Stomach (tissue), 9 donors: Measurements from ENCODE around the gene MYO1H. TPM values are rescaled to one million over a fixed set of nuclear protein-coding genes. Genes with fewer than 3 reads are reported as not detected.

Source experiments
- DNase-seq, 2 donors: peaks; one replicate each; pipeline versions ENCODE4 v3.0.0 to v3.0.0-alpha.2; 2013 to 2019
- H3K27ac ChIP-seq, 5 donors: fragments of 200-600 bp in 4 of 5; sonication (generic) in 4 of 5; one replicate each; pipeline ENCODE4 v1.5.1; 2013 to 2019; ENCODE audit warnings: mild to moderate bottlenecking in 1 of 5, moderate library complexity in 1 of 5
- H3K27me3 ChIP-seq, 3 donors: fragments of 200-600 bp; sonication (generic); one replicate each; pipeline ENCODE4 v1.5.1; 2017 to 2019; ENCODE audit warnings: mixed run types in 1 of 3
- H3K36me3 ChIP-seq, 4 donors: fragments of 200-600 bp; sonication (generic); 1 replicate in 3 of 4; 2 replicates in 1 of 4; pipeline ENCODE4 v1.5.1; 2016 to 2019
- H3K4me1 ChIP-seq, 4 donors: fragments of 200-600 bp; sonication (generic); one replicate each; pipeline ENCODE4 v1.5.1; 2016 to 2019
- H3K4me3 ChIP-seq, 4 donors: fragments of 200-600 bp; sonication (generic) in 3 of 4; one replicate each; pipeline ENCODE4 v1.5.1; 2016 to 2019; ENCODE audit warnings: mild to moderate bottlenecking in 1 of 4
- H3K9me3 ChIP-seq, 4 donors: fragments of 200-600 bp; sonication (generic); one replicate each; pipeline ENCODE4 v1.5.1; 2016 to 2019
- EP300 ChIP-seq: sonication (generic); formaldehyde crosslinking; IDR thresholded peaks from one replicate; pipeline ENCODE4 v1.6.1; 2017; ENCODE audit warnings: antibody characterized with exemption
- POLR2A ChIP-seq, 4 donors: fragments of 450-650 bp; IDR thresholded peaks; one replicate each; pipeline ENCODE4 v1.6.1; 2016; ENCODE audit warnings: antibody characterized with exemption in 4 of 4, control low read depth in 2 of 4, mild to moderate bottlenecking in 1 of 4, moderate library complexity in 1 of 4
- POLR2AphosphoS5 ChIP-seq, 3 donors: sonication (generic); formaldehyde crosslinking; IDR thresholded peaks; one replicate each; pipeline ENCODE4 v1.6.1; 2016; ENCODE audit warnings: antibody characterized with exemption in 3 of 3
- WGBS, 5 donors: extraction: QIAGEN DNeasy Blood & Tissue Kit in 3 of 5; methylation state at CpG; one replicate each; pipeline versions ENCODE4 v1.1.5 to v1.1.7; 2013 to 2018; 5-methylcytosine and 5-hydroxymethylcytosine counted together
- intact Hi-C: fragments of 100-400 bp; cut with DNase I; formaldehyde crosslinking; loops from one replicate; pipeline ENCODE4 v1.15.1; 2023; ENCODE audit warnings: low total_unique reads
- polyA plus RNA-seq, 3 donors: library from polyadenylated mRNA; stranded (reverse); fragments of 200-250 nt; gene quantifications; one replicate each; pipeline ENCODE4 v1.2.3, GENCODE V29; 2013
- total RNA-seq, 5 donors: library from RNA; depleted of rRNA; stranded (reverse); fragments of >200 nt; gene quantifications; one replicate each; pipeline versions ENCODE4 v1.1.0 to v1.2.3, GENCODE V29; 2014 to 2016
- TF ChIP-seq, protein P1 (sequence below), 7 experiments: fragments of 450-650 bp in 4 of 7; fragments of 200-600 bp in 3 of 7; sonication (generic) in 3 of 7; IDR thresholded peaks; one replicate each; pipeline ENCODE4 v1.5.1; 2016 to 2019; ENCODE audit warnings: antibody characterized with exemption in 7 of 7, control low read depth in 2 of 7, mild to moderate bottlenecking in 1 of 7
- donor health status: healthy with polysubstance abuse.
- donor health status: Bipolar disorder and iron deficiency.
- donor health status: healthy.

Gene MYO1H
- total and polyA plus RNA-seq, 8 donors: 0.08 TPM; not detected in 7

- Histone ChIP-seq H3K4me1 (peaks cover 15 to 62% (median 47%) of the 10 kb centered on the region in 4 donors), H3K27me3 (no peaks in the 10 kb centered on the region), H3K27ac (peak overlapping the region in 4 of 5 donors; percentile 92 to 98 (median 96)), H3K4me3 (peak overlapping the region; percentile 80 to 100 (median 90)), H3K36me3 (peaks cover 0 to 14% (median 5%) of the 10 kb centered on the region in 4 donors), H3K9me3 (no peaks in the 10 kb centered on the region)
- WGBS, 5 donors: 2 to 6% (median 4%) methylated on average over 7 to 9 of the region's 9 CpGs
- TF ChIP-seq, protein P1, sequence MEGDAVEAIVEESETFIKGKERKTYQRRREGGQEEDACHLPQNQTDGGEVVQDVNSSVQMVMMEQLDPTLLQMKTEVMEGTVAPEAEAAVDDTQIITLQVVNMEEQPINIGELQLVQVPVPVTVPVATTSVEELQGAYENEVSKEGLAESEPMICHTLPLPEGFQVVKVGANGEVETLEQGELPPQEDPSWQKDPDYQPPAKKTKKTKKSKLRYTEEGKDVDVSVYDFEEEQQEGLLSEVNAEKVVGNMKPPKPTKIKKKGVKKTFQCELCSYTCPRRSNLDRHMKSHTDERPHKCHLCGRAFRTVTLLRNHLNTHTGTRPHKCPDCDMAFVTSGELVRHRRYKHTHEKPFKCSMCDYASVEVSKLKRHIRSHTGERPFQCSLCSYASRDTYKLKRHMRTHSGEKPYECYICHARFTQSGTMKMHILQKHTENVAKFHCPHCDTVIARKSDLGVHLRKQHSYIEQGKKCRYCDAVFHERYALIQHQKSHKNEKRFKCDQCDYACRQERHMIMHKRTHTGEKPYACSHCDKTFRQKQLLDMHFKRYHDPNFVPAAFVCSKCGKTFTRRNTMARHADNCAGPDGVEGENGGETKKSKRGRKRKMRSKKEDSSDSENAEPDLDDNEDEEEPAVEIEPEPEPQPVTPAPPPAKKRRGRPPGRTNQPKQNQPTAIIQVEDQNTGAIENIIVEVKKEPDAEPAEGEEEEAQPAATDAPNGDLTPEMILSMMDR (IDR thresholded peaks at IDR 0.05): no peak
- TF ChIP-seq POLR2A (IDR thresholded peaks at IDR 0.05) (no peak), EP300 (no peak), POLR2AphosphoS5 (IDR thresholded peaks at IDR 0.05) (no peak)
- intact Hi-C loops: no loop called here
- DNase-seq: no peak
These were observed 130.2 kb downstream of the MYO1H start for GRCh38 chr12:109477963-109478315.

- DNase-seq: no peak
- no peak overlapping the region for H3K27ac ChIP-seq
- TF ChIP-seq EP300: no peak
- TF ChIP-seq POLR2AphosphoS5 (IDR thresholded peaks at IDR 0.05): no peak
- no peak for TF ChIP-seq POLR2A (IDR thresholded peaks at IDR 0.05)
- TF ChIP-seq, protein P1 (IDR thresholded peaks at IDR 0.05): no peak
- no peaks in the 10 kb centered on the region for H3K9me3 ChIP-seq
- peaks cover 15 to 32% (median 19%) of the 10 kb centered on the region in 4 donors for H3K36me3 ChIP-seq
- peaks cover 15 to 43% (median 40%) of the 10 kb centered on the region in 4 donors for H3K4me1 ChIP-seq
- H3K4me3 ChIP-seq: no peak overlapping the region
- WGBS, 5 donors: 64 to 87% (median 76%) methylated on average over 1 of the region's 1 CpG
- intact Hi-C loops: loop anchor here (10.0 kb wide), 1 partner anchor 55 kb away; no protein-coding TSS in a partner anchor
- no peaks in the 10 kb centered on the region for H3K27me3 ChIP-seq
These were observed 132.1 kb downstream of the MYO1H start for GRCh38 chr12:109479761-109480160.

DNA sequence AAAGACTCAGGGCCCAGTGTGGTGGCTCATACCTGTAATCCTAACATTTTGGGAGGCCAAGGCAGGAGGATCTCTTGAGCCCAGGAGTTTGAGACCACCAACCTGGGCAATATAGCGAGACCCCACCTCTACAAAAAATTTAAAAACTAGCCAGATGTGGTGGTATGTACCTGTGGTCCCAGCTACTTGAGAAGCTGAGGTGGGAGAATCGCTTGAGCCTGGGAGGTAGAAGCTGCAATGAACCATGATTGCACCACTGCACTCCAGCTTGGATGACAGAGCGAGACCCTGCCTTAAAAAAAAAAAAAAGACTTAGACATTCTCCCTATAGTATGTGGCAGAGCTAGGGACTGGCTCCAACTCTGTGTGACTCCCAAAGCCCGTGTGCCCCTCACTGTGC is 132.7 kb downstream of the MYO1H start:
- H3K27me3 ChIP-seq: no peaks in the 10 kb centered on the region
- no peak for TF ChIP-seq POLR2AphosphoS5 (IDR thresholded peaks at IDR 0.05)
- no peak for TF ChIP-seq EP300
- TF ChIP-seq, protein P1 (IDR thresholded peaks at IDR 0.05): no peak
- TF ChIP-seq POLR2A (IDR thresholded peaks at IDR 0.05): no peak
- H3K4me1 ChIP-seq: peaks cover 15 to 37% (median 35%) of the 10 kb centered on the region in 4 donors
- no peak overlapping the region for H3K4me3 ChIP-seq
- no peak for DNase-seq
- H3K9me3 ChIP-seq: no peaks in the 10 kb centered on the region
- intact Hi-C loops: loop anchor here (10.0 kb wide), 1 partner anchor 56 kb away; no protein-coding TSS in a partner anchor
- no peak overlapping the region for H3K27ac ChIP-seq
- H3K36me3 ChIP-seq: peaks cover 21 to 38% (median 25%) of the 10 kb centered on the region in 4 donors
- 93 to 99% (median 97%) methylated on average over 4 of the region's 4 CpGs for WGBS, 5 donors

- Histone ChIP-seq H3K9me3 (no peaks in the 10 kb centered on the region), H3K27ac (no peak overlapping the region), H3K4me3 (no peak overlapping the region), H3K27me3 (no peaks in the 10 kb centered on the region), H3K4me1 (peaks cover 9 to 23% (median 21%) of the 10 kb centered on the region in 4 donors), H3K36me3 (peaks cover 35 to 53% (median 40%) of the 10 kb centered on the region in 4 donors)
- intact Hi-C loops: loop anchor here (10.0 kb wide), 1 partner anchor 57 kb away; no protein-coding TSS in a partner anchor
- 86 to 90% (median 90%) methylated on average over 1 of the region's 1 CpG for WGBS, 5 donors
- no peak for DNase-seq
- TF ChIP-seq POLR2AphosphoS5 (IDR thresholded peaks at IDR 0.05) (no peak), EP300 (no peak), POLR2A (IDR thresholded peaks at IDR 0.05) (no peak)
- TF ChIP-seq, protein P1 (IDR thresholded peaks at IDR 0.05): no peak
These were observed 134.2 kb downstream of the MYO1H start for GRCh38 chr12:109481863-109482262.
